ENCODE results near the gene ZMIZ1. TPM values are rescaled to one million over a fixed set of nuclear protein-coding genes. Genes with fewer than 3 reads are reported as not detected.

ZMIZ1 gene
- total RNA-seq, 2 experiments from 2014 or later = 38.3 to 41.6 TPM

GRCh38 chr10:79351332-79351731 is 282.6 kb downstream of the ZMIZ1 start:
- ChIA-PET CTCF (interaction anchor here (1.1 kb wide), 1 partner anchor 35 kb away, joined by 3 read pairs; no protein-coding TSS in a partner anchor), POLR2A (interaction anchor here (0.6 kb wide), 1 partner anchor 52 kb away, joined by 3 read pairs; no protein-coding TSS in a partner anchor)

- CTCF ChIA-PET = no interaction called here
- POLR2A ChIA-PET = no interaction called here
These were observed 283.5 kb downstream of the ZMIZ1 start for GRCh38 chr10:79352035-79352877.

- POLR2A ChIA-PET = no interaction called here
- CTCF ChIA-PET = no interaction called here
These were observed 284.2 kb downstream of the ZMIZ1 start for GRCh38 chr10:79353000-79353406.

- CTCF ChIA-PET = no interaction called here
- POLR2A ChIA-PET = no interaction called here
These were observed 285.0 kb downstream of the ZMIZ1 start for GRCh38 chr10:79353726-79354125.

- ChIA-PET POLR2A (no interaction called here), CTCF (no interaction called here)
These were observed 285.4 kb downstream of the ZMIZ1 start for GRCh38 chr10:79354141-79354540.

- ChIA-PET POLR2A (no interaction called here), CTCF (no interaction called here)
These were observed 285.8 kb downstream of the ZMIZ1 start for GRCh38 chr10:79354615-79355014.

- CTCF ChIA-PET = no interaction called here
- POLR2A ChIA-PET = no interaction called here
These were observed 286.8 kb downstream of the ZMIZ1 start for GRCh38 chr10:79355420-79356017.

- ChIA-PET POLR2A (no interaction called here), CTCF (no interaction called here)
These were observed 287.3 kb downstream of the ZMIZ1 start for GRCh38 chr10:79356104-79356503.

- POLR2A ChIA-PET = interaction anchor here (0.6 kb wide), 1 partner anchor 197 kb away, joined by 4 read pairs; no protein-coding TSS in a partner anchor
- CTCF ChIA-PET = interaction anchor here (3.4 kb wide), 1 partner anchor 18 kb away, joined by 15 read pairs; no protein-coding TSS in a partner anchor
These were observed 288.4 kb downstream of the ZMIZ1 start for GRCh38 chr10:79357180-79357579.

GRCh38 chr10:79358811-79359210 is 290.0 kb downstream of the ZMIZ1 start:
- ChIA-PET POLR2A (interaction anchor here (1.3 kb wide), 1 partner anchor 11 kb away, joined by 5 read pairs; no protein-coding TSS in a partner anchor), CTCF (interaction anchor here (3.4 kb wide), 1 partner anchor 16 kb away, joined by 15 read pairs; no protein-coding TSS in a partner anchor)

- POLR2A ChIA-PET = no interaction called here
These were observed 291.2 kb downstream of the ZMIZ1 start for GRCh38 chr10:79359816-79360498.

GRCh38 chr10:79360499-79361342 is 292.0 kb downstream of the ZMIZ1 start:
- ChIA-PET POLR2A (interaction anchor here (0.6 kb wide), 1 partner anchor 11 kb away, joined by 3 read pairs; no protein-coding TSS in a partner anchor), CTCF (interaction anchor here (3.4 kb wide), 1 partner anchor 14 kb away, joined by 15 read pairs; no protein-coding TSS in a partner anchor)

More at GRCh38 chr10:79359816-79360498, 291.2 kb downstream of the ZMIZ1 start:
- CTCF ChIA-PET = interaction anchor here (3.4 kb wide), 1 partner anchor 15 kb away, joined by 15 read pairs; no protein-coding TSS in a partner anchor

- POLR2A ChIA-PET = no interaction called here
- CTCF ChIA-PET = interaction anchor here (1.3 kb wide), 1 partner anchor 13 kb away, joined by 4 read pairs; no protein-coding TSS in a partner anchor
These were observed 293.1 kb downstream of the ZMIZ1 start for GRCh38 chr10:79361726-79362397.
